Left renal cortex interstitium (tissue), 4 donors: Measurements from ENCODE around the gene ABHD17B. TPM values are rescaled to one million over a fixed set of nuclear protein-coding genes. Genes with fewer than 3 reads are reported as not detected.
"Not testable (repeated sequence)": the region's sequence is repeated elsewhere in the genome, so short reads cannot be mapped to it uniquely, and the experiment has no call there.

ENCODE experiments used
- DNase-seq, 4 donors: peaks; one replicate each; pipeline ENCODE4 v3.0.0-alpha.2; 2013; ENCODE audit warnings: low read depth in 4 of 4, low spot score in 2 of 4, missing footprints in 1 of 4
- polyA plus RNA-seq, 4 donors: library from polyadenylated mRNA; unstranded; fragments of 120-200 nt; gene quantifications; one replicate each; pipeline ENCODE4 v1.2.1, GENCODE V29; 2013; ENCODE audit not compliant: insufficient read length in 4 of 4

Gene ABHD17B
- polyA plus RNA-seq, 4 donors = 26.8 to 29.9 (median 29.0) TPM

DNA sequence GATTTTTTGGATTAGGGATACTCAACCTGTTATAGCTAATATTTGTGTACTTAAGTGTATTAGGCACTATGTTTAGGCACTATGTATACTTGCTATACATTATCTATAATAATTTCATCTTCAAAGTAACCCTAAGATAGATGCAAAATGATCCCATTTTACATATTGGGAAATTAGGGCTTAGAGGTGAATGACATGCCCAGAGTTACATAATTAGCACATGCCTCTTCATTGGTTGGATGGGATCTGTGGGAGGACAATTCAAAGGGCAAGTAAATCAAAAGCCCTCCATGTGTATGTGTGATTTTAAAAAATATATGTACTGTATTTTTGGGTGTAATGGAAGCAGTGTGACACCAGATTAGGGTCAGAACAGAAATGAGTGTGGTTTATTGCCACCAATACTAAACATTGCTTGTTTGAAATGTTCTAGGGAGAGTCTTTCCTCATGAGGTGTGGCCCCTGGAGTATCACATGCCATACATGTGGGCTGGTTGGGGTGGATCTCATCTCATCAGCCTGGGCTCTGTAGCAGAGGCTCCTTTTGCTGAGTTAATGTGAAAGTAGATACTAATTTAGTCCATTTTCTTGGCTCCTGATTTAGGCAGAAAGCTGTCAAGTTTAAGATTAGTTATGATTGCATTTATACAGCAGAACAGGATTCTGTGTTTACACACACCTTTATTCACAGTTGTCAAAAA is 6.0 kb upstream of the ABHD17B start:
- no peak for DNase-seq

DNA sequence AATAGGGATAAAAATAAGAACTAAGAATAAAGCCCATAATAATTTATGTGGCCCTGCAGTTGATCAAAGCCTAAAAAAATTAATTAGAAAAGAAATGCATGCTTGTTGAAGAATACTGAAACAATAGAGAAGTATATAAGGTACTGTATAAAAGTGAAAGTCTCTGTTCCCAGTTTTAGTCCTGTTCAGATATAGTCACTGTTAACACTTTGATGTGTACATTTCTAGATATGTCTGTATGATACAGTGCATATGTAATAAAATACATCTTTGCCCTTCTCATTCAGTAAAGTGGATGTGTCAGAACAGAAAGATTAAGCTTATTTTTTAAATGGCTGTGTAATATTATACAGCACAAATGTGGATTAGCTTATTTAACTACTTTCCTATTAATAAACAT is 4.5 kb upstream of the ABHD17B start:
- DNase-seq = no peak

DNA sequence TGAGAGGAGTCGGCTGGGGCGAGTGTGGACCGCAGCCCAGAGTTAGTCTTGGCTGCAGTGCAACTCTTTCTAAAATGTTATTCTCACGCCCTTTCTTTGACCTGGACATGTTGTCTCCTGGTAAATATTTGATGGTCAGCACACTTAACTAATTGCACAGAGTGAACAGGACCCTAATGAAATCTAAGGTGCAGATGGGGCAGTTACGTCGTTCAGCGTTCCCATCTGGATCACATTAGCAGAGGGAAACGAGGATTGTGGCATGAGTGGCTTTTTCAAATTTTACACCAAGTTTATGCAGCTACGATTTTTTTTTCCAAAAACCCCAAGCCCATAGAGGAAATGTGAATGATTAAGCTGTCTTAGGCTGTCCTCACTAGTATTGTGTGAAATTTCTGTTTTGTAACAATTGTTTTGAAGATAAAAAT is 929 bp upstream of the ABHD17B start:
- DNase-seq = no peak

DNA sequence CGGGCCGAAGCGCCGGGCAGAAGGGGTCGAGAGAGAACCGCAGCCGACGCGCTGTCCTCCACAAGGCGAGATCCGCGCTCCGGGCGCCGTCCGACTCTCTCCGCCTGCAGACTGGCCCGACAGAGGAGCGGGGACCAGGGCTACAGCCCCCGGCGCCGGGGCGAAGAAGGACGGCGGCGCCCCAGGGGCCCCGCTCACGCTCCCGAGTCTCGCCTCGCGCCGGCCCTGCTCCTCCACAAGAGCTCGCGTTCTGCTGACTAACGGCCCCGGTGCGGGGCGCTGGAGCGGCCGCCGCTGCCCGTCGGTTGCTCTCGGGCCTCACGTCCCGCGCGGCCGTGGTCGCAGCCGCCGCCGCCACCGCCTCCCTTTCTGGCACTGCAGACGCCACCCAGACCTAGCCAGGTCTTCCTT is 338 bp downstream of the ABHD17B start:
- peak in 1 of 4 donors; percentile 36 for DNase-seq

DNA sequence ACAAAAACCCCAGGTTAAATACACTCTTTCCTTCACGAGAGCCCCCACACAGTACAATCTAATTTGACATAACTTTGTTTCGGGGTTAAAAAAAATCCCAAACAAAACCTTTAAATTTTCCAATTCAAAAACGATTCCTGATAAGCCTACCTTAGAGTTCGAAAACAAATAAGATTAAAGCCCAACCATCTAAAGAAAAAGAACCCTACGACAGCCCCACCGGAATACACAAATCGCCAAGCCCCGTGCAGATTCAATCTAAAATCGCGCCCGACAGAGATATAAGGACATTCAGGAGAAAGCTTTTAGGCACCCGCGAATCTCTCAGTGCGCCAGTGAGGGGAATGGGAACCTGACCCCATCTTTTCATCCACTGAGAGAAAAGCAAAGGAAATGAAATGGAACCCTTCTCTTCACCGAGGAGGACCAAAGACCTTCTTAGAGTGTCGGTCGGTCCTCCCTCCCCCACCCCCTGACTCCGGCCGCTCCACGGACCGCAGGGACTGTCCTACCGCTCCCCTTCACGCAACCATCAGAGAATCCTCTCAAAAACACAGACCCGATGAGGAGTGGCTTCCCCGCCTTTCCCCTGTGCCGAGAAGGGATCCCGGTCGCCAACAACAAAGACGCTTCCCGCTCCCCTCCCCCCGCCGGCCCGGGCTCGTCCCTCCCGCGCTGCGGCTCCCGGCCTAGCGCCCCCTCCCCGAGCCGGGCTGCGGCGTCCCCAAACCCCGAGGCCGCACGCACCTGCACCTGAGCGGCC is 925 bp downstream of the ABHD17B start:
- peak; percentile 44 to 65 (median 56) for DNase-seq

DNA sequence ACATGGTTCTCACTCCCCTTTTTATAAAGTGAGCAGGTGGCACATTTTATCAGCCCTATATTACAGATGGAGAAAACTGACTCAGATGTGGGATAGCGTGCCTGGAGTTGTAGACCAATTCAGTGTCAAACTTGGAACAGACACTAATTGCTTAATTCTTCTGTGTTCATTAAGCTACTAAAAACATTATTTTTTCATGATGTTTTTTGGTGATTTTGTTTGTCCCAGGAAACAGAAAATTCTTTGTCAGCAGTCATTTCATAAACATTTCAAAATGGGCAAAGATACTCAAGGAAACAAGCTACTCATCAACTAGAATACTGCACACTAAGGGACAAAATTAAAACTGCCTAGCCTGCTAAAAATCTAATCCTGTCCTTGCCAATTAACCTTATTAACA is 2.2 kb downstream of the ABHD17B start:
- DNase-seq = no peak

DNA sequence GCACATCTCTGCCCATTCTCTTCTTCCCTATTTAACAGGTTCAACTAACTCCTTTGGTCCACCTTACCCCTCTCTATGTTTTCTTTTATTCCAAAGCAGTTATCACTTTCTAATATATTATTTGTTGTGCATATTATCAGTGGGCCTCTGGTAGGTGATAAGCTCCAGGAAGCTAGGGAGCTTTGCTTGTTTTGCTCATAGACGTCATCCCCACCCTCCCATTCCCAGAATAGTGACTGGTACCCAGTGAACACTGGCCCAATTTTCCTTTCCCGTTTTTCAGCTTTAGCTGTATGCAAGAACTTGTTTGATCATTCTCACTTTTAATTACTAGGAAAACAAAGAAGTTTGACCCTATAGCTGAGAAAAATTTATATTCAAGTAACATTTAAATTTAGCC is 6.9 kb downstream of the ABHD17B start:
- no peak for DNase-seq

DNA sequence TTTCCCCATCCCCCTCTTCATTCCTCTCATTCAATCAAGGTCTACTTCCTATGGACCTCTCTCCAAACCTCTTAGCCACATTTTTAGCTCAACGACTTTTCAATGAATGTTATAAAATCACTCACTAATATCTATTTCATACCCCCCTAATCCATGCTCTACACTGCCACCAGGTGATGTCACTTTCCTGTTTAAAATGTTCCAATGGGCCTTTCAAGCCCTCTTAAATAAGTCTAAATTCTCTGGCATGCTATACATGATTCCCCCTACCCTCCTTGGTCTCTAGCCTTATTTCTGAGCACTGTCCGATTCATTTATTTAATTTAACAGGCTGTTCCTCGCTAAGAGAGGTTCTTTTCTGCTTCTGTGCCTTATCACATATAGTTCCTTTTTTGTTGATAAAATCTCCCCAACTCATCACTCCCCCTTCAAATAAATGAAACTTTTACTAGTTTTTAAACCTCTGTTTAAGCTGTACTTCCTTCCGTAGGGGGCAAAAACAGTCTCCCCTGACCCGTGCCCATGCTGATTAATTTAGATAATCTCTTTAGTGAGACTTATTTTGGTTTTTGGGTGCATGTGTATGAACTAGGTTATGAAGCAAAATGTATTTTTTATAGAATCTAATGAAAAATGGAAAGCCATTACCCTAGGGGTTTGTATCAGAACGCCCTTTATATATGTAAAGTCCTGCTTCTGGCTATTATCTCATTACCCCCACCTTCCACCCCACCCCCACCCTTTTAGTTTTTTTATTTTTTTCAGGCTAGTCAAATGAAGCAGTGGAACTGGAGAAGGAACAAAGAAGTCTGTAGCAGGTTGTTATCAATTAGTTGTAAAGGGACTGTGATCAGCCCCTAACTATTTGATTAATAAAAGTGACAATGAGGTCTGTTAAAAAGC is 9.0 kb downstream of the ABHD17B start:
- DNase-seq = no peak

DNA sequence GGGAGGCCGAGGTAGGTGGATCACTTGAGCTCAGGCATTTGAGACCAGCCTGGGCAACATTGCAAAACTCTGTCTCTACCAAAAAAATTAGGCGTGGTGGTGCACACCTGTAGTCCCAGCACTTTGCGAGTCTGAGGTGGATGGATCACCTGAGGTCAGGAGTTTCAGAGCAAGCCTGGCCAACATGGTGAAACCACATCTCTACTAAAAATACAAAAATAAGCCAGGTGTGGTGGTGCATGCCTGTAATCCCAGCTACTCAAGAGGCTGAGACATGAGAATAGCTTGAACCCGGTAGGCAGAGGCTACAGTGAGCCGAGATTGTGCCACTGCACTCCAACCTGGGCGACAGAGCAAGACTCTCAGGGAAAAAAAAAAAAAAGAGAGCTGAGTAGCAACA is 12.2 kb downstream of the ABHD17B start:
- not testable (repeated sequence) for DNase-seq

DNA sequence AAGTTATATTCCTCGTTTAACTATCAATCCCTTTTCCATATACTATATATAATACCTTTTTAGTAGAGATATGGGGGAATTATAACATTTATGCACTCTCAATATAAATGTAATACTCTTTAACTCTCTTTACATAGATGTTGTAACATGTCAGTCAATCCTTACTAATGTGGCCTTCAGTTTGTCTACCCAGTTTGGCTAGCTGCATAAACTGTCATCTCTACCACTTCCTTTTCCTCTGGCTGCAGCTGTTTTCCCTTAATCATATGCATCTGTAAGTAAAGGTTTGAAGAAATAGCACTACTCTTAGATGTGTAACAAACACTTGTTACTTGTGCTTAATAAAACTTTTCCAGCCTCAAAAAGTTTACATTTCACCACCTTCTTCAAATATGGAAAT is 13.4 kb downstream of the ABHD17B start:
- DNase-seq = no peak

DNA sequence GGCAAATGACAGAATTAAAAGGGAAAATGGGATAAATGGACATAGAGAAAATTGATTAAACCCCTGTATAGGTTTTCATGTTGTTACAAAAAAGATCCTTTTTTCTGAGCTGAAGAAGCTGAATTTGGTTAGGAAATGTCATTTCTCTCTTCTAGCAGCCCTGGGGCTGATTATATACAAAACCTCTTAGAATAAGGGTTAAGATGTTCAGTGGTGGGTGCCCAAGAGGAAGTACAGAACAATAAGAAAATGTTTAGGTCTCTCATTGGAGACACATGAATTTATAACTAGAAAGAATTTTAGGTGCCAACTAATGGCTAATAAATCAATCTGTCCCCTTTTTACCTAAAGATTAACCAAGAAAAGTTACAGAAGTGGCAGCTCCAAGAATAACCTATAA is 14.2 kb downstream of the ABHD17B start:
- DNase-seq = no peak

DNA sequence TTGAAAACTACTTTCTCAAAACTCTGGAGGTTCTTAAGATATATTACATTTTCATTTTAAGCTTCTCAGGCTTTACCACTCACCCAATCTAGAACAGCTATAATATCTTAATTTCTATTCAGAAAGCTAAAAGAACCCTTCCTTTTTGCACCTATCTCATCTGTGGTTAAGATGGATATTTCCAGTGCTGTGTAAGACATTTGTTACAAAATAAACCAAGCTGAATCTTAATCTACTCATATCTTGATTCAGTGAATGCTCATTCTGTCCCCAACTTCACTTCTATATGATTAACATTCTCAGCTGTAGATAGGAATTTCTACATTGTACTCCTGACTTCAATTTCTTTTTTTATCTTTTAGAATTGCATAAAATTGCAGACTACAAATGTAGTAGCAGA is 15.0 kb downstream of the ABHD17B start:
- no peak for DNase-seq

DNA sequence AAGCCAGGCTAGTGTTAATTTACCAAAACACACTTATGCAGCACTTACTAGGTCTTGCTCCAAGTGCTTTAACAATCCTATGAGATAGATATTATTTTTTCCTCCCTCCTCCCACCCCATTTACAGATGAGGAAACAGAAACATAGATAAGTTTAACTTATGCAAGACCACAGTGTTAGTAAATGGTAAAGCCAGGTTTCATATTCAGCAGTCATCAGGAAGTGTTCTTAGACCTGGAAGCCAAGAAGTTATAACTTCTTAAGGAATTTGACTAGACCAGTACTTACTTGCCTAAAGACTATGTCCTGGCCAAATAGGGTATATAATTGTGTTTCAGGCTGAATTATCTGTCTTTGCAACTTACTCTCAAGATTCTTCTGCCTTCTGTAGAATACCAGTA is 15.9 kb downstream of the ABHD17B start:
- no peak for DNase-seq

DNA sequence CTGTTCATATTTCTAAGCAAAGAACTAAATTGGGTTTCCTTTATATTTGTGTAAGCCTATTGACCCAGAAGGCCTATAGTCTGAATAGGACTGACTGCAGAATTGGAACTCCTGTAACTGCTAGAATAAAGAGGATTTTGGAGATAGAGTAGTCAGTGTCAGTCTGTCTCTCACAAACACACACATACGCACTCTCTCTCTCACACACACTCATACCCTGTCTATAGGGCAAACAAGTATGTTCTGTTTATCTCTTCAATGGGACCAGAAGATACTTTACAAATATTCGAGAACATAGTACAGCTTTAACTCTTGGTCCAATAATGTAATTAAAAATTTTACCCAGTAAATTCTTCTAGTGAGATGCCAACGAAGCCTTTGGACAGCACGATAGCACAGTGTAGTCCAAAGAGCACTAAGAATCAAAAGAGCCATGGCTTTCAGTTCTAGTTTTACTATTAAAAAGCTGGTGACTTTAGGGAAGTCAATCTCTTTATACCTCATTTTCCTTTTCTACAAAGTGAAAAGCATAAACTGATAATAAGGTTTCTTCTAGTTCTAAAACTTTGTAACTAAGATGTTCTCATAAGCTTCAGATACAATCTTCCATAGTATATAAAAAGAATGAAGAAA is 19.3 kb downstream of the ABHD17B start:
- DNase-seq = no peak

DNA sequence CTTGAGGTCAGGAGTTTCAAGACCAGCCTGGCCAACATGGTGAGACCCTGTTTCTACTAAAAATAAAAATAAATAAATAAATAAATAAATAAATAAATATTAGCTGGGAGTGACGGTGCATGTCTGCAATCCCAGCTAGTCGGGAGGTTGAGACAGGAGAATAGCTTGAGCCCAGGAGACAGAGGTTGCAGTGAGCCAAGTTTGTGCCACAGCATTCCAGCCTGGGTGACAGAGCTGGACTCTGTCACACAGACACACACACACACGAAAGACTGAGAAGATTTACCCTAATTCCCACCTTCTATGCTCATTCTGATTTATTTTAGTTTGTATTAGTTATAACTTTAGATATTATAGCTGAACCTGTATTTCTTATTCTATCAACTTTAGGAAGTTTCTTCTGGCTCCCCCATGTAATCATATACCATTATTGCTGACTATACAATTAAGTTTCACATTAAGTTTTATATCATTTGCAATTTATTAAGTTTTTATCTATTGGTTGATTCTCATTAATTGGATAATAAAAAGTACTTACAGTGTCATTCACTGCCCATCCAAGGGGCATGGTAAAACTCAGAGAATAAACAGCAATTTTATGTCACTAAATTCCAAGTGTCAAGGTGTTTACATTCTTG is 20.8 kb downstream of the ABHD17B start:
- no peak for DNase-seq

DNA sequence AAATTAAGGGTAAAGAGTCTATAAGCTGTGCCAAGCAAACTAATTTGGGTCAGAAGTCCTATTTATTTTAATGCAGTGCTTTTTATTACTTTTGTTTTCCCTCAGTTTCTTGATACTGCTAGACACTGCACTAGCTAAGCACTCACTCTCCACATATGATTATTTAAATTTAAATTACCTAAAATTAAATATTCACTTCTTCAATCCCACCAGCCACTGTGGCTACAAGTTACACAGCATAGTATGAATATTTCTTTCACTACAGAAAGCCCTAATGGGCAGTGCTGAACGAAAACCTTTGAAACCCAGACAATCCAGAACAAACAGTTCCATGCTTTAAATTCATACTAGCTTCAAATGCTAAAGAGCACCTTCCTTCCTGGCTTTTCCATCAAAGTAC is 23.6 kb downstream of the ABHD17B start:
- no peak for DNase-seq

DNA sequence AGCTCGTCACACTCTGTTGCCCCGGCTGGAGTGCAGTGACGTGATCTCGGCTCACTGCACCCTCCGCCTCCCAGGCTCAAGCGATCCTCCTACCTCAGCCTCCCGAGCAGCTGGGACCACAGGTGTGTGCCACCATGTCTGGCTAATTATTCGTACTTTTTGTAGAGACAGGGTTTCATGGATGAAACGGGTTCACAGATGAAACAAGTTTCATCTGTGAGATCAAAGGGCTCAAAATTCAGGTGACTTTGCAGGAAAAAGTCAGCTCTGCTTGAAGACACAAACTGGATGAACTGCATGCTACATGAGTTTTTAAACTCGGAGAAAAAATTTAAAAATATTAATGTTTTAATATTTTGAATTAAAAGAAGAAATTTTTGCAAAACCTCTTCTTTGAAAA is 24.5 kb downstream of the ABHD17B start:
- no peak for DNase-seq

DNA sequence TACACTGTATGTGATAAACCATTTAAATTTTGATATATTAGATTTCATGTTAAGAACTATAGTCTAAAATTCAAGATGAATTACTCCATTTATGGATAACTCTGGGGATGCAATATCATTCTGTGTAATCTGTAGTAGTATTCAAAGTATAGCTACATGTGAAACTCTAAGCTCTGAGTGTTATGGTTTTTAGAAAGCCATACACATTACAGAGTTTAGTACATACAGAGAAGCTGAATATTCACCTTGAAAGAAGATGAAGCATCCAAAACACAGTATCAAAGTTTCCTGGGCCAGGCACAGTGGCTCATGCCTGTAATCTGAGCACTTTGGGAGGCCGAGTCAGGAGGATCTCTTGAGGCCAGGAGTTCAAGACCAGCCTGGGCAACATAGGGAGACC is 25.0 kb downstream of the ABHD17B start:
- DNase-seq = no peak

DNA sequence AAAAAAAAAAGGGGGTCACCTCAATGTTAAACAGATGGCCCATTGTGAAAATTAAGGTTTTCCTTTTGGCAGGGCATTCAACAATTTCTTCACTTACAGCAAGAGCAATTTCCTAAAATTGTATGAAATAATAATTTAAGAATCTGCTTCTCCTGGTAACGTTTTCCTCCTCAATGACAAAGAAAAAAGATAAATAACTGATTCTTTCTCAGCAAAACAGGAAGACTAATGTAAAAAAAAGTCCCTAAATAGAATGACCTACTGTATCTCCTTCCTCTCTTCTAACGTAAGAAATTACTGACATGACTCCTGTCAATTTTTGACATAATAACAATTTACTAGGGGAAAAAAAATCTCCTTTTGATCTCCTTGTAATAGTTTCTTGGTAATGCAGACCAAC is 25.5 kb downstream of the ABHD17B start:
- DNase-seq = no peak

DNA sequence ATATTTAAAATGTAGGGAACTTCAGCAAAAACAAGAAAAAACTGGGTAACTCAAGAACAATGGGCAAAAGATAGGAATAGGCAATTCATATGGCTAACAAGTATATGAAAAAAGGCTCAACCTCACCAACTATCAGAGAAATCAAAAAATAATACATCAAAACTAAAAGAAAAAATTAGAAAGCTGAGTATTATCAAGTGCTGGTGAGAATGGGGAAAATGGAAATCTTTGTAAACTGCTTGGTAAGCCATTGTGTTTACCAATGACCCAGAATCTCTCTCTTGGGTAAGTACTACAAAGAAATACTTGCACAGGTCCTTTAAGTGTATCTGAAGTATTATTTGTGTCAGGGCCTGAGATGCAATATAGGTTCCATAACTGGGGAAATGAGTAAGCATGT is 27.0 kb downstream of the ABHD17B start:
- DNase-seq = no peak
